Activated effector memory CD4-positive, alpha-beta T cell treated with anti-CD3 and anti-CD28 coated beads, Interleukin-2, amount 50 U/mL, for 16 hours (primary cell): ENCODE results near the gene R3HDM4.
"Not testable (repeated sequence)": the region's sequence is repeated elsewhere in the genome, so short reads cannot be mapped to it uniquely, and the experiment has no call there.

Experiments used
- DNase-seq: peaks from one replicate; pipeline ENCODE4 v3.0.0-alpha.2; 2020

Gene R3HDM4

DNA sequence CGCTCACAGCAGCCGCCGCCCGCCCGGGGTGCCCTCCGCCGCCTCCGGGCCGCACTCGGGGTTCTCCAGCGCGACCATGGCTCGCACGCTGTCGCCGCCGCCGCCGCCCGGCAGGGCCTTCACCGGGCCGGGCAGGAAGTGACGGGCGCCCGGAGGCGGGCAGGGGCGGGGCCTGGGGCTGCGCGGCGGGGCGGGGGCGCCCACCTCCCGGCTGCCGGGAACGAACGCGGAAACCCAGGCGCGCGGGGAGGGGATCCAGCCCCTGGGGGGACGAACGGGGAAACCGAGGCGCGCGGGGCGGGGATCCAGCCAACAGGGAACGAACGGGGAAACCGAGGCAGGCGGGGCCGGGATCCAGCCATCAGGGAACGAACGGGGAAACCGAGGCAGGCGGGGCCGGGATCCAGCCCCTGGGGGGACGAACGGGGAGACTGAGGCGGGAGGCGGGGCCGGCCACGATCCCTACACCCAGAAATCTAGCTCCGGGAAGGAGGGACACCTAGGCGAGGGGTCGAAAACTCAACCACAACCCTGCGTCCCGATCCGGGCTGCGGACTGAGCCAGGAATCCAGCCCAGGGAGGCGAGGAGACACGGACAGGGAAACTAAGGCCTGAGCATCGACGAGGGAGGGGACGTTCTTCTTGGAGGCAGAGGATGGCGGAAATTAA lies at the start of gene R3HDM4:
Gene R3HDM4 (minus strand): TSS at position 140 of the 669 bp plus-strand sequence. CDS start 62 bp downstream, at position 78.
- DNase-seq, result peak; percentile 95

GRCh38 chr19:961866-962620 lies 49.0 kb upstream of the R3HDM4 start:
- DNase-seq, result no peak

DNA sequence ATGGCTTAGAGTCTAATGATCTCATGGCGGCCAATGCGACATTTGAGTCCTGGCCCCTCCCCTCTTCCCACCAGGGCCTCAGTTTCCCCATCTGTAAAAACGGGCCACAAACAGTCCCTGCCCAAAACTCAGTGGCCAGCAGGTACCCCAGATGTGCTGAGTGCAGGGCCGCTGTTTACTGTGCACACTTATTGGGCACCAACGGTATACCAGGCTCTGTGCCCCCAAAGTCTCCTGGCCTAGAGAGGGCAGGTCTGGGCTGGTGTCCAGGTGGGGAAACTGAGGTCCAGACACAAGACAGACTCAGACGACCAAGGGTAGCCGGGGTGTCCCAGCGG lies 47.6 kb upstream of the R3HDM4 start:
- DNase-seq, result no peak

DNA sequence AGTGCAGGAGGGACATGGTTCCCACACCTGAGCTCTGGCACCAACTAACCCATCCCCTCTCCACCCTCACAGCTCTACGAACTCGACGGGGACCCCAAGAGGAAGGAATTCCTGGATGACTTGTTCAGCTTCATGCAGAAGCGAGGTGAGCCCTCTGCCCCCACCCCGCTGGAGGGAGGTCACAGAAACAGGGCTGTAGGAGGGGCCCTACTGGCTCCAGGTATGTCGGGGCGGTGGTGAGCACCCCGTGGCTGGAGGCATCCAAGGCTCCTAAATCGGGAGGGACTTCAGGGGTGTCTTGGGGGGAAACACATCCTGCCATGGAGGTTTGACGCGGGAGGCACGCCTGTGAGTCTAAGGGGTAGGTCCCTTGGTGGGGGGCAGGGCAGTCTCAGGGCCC lies 47.0 kb upstream of the R3HDM4 start:
- no peak for DNase-seq

GRCh38 chr19:958967-959855 lies 46.2 kb upstream of the R3HDM4 start:
- DNase-seq, result peak; percentile 79

- not testable (repeated sequence) for DNase-seq
Observed at GRCh38 chr19:957578-957977, 44.6 kb upstream of the R3HDM4 start.

- no peak for DNase-seq
Observed at GRCh38 chr19:956766-957440, 43.9 kb upstream of the R3HDM4 start.

DNA sequence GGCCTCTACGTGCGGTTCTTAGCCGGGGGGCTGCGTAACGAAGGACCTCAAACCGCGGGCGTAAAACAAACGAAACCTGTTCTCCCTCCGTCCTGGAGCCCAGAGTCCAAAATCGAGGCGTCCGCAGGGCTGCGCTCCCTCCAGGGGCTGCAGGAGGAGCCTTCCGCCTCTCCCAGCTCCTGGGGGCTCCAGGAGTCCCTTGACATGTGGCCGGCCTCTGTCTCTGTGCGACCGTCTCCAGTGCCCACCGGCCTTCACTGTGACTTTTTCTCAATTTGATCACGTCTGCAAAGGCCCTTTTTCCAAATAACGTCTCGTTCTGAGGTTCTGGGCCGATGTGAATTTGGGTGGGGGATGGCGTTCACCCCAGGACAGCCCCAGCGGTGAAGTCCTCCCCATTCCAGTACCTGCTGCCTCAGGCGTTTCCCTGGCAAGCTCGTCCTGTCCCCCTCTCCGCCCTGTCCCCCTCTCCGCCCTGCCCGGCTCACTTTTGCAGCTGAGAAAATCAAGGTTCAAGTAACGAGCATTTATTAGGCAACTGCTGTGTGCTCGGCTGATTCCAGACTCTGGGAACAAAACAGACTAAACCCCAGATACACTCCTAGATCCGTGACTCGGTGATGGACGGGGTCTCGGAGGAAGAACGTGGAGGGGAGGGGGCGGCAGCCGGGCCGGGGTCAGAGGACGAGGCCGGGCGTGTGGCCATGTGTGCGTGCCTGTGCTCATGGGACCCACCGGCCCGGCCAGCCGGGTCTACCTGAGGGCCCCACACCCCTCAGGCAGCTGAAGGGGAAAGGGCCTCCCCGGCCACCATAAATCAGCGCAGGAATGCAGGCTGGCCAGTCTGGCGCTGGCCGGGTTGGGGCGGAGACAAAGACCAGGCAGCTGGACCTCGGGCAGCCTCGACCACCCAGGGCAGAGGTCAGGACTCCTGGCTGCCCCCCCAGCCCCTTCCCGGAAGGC lies 43.1 kb upstream of the R3HDM4 start:
- DNase-seq, result no peak

- no peak for DNase-seq
Observed at GRCh38 chr19:954672-955494, 41.9 kb upstream of the R3HDM4 start.

DNA sequence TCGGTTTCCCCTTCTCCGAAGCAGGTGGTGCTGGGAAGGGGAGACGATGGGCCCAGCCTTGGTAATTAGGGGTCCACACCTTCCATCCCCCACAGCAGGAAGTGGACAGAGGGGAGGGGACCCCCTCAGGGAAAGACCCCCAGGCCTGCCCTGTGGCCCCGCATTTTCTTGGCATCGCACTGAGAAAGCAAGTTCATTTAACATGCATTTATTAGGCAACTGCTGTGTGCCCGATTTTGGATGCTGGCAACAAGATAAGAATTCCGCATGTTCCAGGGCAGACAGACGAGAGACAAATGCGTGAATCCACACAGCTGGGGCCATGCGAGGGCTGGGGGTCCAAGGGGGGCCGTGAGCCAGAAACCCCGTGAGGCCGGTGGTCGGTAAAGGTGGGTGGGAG lies 41.3 kb upstream of the R3HDM4 start:
- no peak for DNase-seq

DNA sequence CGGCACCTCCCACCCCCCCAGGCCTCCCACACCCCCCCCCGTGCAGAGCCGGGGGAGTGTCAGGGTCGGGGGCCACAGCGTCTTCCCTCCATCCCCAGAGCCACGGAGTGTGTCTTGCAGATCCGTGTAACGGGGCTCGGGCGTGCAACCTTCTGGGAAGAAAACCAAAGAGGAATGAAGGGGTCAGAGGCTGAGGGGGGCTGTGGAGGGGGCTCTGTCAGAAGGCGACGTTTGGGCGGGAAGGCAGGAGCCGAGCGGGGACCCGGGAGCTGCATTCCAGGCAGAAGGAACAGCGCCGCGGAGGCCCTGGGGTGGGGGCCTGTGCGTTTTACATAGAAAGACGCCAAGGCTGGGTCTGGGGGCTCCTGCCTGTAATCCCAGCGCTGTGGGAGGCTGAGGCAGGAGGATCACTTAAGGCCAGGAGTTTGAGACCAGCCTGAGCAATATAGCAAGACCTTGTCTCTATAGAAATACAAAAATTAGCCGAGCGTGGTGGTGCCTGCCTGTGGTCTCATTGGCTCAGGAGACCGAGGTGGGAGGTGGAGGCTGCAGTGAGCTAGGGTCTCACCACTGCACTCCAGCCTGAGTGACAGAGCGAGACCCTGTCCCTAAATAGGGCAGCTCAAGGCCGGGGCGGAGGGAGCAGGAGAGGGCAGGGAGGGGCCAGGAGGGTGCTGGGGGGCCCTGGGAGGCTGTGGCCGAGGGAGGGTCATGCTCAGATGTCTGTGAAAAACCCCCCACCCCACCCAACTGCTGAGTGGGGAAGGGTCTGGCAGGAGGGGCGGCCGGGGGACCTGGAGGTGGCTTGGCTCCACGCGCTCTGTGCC lies 40.6 kb upstream of the R3HDM4 start:
- no peak for DNase-seq

DNA sequence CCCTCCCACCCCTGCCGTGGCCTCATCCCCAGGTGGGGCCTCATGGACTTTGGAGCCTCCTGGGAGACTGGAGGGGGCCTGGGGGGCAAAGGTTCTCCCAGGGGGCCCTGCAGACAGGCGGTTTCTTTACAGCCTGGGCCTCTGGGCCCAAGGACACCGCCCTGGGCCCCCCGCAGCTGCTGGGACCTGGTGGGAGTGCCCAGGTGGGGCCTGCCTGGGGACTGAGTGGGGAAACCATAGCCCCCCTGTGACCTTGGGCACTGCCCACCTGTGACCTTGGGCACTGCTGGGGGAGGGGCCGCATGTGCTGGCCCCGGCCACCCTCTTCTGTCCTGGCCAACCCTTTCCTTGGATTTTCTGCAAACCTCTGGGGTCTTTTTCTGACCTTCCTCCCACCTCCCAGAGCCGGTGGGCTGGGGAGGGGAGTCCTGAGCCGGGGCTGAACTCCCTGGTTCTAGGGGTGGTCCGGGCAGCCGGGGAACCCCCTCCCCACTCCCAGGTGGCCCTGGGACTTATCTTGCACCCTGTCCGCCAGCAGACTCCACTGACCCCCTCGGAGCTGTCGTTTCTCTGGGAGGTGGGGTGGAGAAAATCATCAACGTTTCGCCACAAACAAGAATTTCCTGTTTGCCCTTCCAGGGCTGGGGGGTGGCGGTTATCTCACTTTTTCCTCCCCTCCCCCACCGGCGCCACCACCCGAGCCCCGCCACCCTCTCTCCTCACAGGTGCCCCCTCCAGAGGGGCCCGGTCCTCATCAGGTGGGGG lies 39.8 kb upstream of the R3HDM4 start:
- DNase-seq, result no peak

DNA sequence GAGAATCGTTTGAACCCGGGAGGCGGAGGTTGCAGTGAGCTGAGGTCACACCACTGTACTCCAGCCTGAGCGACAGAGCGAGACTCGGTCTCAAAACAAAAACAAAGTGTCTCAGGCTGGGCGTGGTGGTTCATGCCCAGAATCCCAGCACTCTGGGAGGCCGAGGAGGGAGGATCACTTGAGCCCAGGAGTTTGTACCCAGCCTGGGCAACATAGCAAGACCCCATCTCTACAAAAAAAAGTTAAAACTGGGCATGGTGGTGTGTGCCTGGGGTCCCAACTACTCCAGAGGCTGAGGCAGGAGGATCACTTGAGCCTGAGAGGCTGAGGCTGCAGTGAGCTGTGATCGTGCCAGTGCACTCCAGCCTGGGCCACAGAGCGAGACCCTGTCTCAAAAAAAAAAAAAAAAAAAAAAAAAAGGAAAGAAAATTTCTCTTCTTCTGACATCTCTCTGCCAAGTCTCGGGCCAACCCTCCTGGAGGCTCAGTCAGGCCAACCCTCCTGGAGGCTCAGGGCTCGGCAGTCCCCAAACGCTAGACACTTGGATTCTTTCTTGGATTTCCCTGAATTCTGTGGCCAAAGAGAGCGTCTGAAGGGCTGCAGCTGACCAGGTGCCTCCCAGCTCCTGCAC lies 39.1 kb upstream of the R3HDM4 start:
- DNase-seq, result no peak

- no peak for DNase-seq
Observed at GRCh38 chr19:950352-951066, 37.5 kb upstream of the R3HDM4 start.

DNA sequence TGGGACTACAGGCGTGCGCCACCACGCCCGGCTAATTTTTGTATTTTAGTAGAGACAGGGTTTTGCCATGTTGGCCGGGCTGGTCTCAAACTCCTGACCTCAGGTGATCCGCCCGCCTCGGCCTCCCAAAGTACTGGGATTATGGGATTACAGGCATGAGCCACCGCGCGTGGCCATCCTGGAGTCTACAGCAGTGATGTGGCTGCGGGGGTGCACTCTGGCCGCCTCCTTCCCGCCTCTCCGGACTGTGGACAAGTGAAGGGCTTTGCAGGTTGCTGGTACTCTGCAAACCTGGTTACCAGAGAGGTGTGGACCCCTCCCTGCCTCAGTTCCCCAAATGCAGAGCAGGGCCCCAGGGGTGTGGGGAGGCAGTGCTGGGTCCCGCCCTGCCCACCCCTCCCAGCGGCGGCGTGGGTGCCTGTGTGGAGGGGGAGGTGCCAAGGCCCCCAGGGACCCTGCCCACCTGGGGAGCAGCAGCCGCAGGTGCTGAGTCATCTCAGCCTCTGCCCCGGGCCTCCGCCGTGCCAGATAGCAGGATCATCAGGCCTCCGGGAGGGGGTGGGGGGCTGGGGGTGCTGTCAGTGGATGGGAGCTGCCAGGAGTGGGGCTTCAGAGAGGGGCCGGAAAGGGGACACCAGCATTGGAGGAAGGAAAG lies 36.0 kb upstream of the R3HDM4 start:
- DNase-seq, result no peak

DNA sequence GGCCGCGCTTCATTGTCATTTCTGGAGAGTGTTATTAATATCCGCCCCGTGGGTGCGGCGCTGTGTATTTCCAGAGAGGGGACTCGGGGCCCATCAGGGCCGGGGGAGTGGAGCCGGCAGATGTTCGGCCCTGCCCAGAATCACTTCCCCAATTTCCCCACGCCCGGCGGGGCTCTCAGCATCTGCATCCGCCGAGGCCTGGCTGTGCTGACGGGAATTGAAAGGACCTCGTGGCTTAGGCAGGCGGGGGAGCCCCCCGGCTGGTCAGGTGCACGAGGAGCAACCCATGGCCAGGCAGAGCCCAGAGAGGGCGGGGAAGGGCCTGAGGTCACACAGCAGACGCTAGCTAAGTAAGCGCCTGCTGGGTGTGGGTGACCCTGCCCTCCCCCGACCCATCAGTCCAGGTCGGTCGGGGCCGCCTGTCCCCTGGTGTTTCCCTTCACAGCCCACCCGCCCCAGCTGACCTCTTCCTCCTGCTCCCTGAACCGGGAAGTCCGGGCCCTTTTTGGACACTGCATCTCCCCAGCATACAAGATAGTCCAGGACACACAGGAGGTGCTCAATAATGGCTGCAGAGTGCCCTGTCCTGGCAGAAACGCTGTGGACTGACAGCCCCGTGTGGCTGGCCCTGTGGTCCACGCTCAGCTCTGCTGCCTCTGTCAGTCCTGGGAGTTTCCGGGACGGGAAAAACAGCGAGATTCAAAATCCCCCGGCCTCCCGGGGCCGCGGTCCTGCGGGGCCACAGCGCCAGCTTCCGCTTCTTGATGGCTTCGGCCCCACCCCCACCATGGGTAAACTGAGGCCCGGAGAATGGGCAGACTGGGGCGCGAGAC lies 34.9 kb upstream of the R3HDM4 start:
- no peak for DNase-seq
